Urinary bladder (tissue), 4 donors: ENCODE results near the gene NPIPA1. TPM values are rescaled to one million over a fixed set of nuclear protein-coding genes. Genes with fewer than 3 reads are reported as not detected.
"Not testable (repeated sequence)": the region's sequence is repeated elsewhere in the genome, so short reads cannot be mapped to it uniquely, and the experiment has no call there.

ENCODE experiments used
- DNase-seq: peaks from one replicate; pipeline ENCODE4 v3.0.0-alpha.2; 2015; ENCODE audit errors: extremely low spot score
- H3K27ac ChIP-seq: one replicate; pipeline ENCODE4 v1.5.1; 2013; ENCODE audit warnings: low read depth, mild to moderate bottlenecking, moderate library complexity
- H3K36me3 ChIP-seq: one replicate; pipeline ENCODE4 v1.6.1; 2013; ENCODE audit warnings: mild to moderate bottlenecking, moderate library complexity; ENCODE audit not compliant: insufficient read depth
- H3K4me1 ChIP-seq: one replicate; pipeline ENCODE4 v1.6.1; 2013; ENCODE audit warnings: mild to moderate bottlenecking, moderate library complexity; ENCODE audit not compliant: insufficient read depth
- H3K4me3 ChIP-seq: one replicate; pipeline ENCODE4 v1.5.1; 2013; ENCODE audit warnings: low read depth, low read length
- WGBS: extraction: QIAGEN DNeasy Blood & Tissue Kit; methylation state at CpG from one replicate; pipeline ENCODE4 v1.1.7; 2013; 5-methylcytosine and 5-hydroxymethylcytosine counted together
- polyA plus RNA-seq: library from polyadenylated mRNA; stranded (reverse); fragments of 200-250 nt; gene quantifications from one replicate; pipeline ENCODE4 v1.2.3, GENCODE V29; 2013
- total RNA-seq: library from RNA; depleted of rRNA; stranded (reverse); fragments of >200 nt; gene quantifications from one replicate; pipeline ENCODE4 v1.2.3, GENCODE V29; 2014
- donor health status: healthy with polysubstance abuse.
- donor health status: healthy.

Gene NPIPA1
- total and polyA plus RNA-seq, 2 donors: 101 to 130 TPM

- H3K4me3 ChIP-seq: no peak overlapping the region
- H3K36me3 ChIP-seq: no peaks in the 10 kb centered on the region
- no peaks in the 10 kb centered on the region for H3K4me1 ChIP-seq
- WGBS: 91% methylated on average over 28 of the region's 28 CpGs
- no peak overlapping the region for H3K27ac ChIP-seq
- no peak for DNase-seq
These were observed 20.5 kb downstream of the NPIPA1 start for GRCh38 chr16:14957576-14958322.

DNA sequence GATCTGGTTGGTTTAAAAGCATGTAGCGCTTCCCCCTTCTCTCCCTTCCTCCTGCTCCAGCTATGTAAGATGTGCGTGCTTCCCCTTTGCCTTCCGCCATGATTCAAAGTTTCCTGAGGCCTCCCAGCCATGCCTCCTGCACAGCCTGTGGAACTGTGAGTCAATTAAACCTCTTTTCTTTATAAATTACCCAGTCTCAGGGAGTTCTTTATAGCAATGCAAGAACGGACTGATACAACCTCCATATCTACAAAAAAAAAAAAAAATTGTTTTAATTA is 21.0 kb downstream of the NPIPA1 start:
- no peak overlapping the region for H3K4me3 ChIP-seq
- no peak for DNase-seq
- no peaks in the 10 kb centered on the region for H3K36me3 ChIP-seq
- 90% methylated on average over 4 of the region's 4 CpGs for WGBS
- no peaks in the 10 kb centered on the region for H3K4me1 ChIP-seq
- H3K27ac ChIP-seq: no peak overlapping the region

GRCh38 chr16:14958970-14959369 is 21.7 kb downstream of the NPIPA1 start:
- no peak for DNase-seq
- no peaks in the 10 kb centered on the region for H3K36me3 ChIP-seq
- 84% methylated on average over 7 of the region's 7 CpGs for WGBS
- no peaks in the 10 kb centered on the region for H3K4me1 ChIP-seq
- H3K27ac ChIP-seq: no peak overlapping the region
- no peak overlapping the region for H3K4me3 ChIP-seq

DNA sequence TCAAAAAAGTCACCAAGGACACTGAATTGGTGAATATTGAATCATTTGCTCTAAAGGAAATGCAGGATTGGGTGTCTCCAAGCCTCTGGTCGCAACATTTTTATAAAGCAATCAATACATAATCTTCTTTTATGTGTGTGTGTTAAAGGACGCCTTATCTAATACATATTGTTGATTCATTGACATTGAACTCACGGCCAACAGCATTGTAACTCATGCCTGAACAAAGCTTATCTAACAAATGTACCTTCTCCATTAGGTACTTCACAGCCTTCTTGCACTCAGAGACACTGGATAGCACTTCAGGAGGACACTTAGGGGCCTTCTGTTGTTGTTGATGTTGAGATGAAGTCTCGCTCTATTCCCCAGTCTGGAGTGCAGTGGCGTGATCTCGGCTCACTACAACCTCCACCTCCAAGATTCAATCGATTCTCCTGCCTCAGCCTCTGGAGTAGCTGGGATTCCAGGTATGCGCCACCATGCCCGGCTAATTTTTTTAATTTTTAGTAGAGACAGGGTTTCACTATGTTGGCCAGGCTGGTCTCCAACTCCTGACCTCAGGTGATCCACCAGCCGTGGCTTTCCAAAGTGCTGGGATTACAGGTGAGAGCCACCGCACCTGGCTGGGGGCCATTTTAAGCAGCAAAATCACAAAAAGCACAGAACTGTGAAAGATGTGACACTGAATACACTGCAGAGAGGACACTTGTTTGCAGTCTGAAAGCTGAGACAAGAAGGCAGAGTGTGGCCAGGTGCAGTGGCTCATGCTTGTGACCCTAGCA is 24.4 kb downstream of the NPIPA1 start:
- Histone ChIP-seq H3K27ac (no peak overlapping the region), H3K4me1 (no peaks in the 10 kb centered on the region), H3K4me3 (no peak overlapping the region), H3K36me3 (no peaks in the 10 kb centered on the region)
- 90% methylated on average over 11 of the region's 11 CpGs for WGBS
- DNase-seq: no peak

GRCh38 chr16:14963281-14964173 is 26.3 kb downstream of the NPIPA1 start:
- no peak for DNase-seq
- H3K4me1 ChIP-seq: no peaks in the 10 kb centered on the region
- no peaks in the 10 kb centered on the region for H3K36me3 ChIP-seq
- no peak overlapping the region for H3K27ac ChIP-seq
- no peak overlapping the region for H3K4me3 ChIP-seq
- WGBS: 77% methylated on average over 8 of the region's 8 CpGs

- WGBS: 90% methylated on average over 17 of the region's 17 CpGs
- no peak overlapping the region for H3K27ac ChIP-seq
- no peak for DNase-seq
These were observed 28.1 kb downstream of the NPIPA1 start for GRCh38 chr16:14965328-14965727.

DNA sequence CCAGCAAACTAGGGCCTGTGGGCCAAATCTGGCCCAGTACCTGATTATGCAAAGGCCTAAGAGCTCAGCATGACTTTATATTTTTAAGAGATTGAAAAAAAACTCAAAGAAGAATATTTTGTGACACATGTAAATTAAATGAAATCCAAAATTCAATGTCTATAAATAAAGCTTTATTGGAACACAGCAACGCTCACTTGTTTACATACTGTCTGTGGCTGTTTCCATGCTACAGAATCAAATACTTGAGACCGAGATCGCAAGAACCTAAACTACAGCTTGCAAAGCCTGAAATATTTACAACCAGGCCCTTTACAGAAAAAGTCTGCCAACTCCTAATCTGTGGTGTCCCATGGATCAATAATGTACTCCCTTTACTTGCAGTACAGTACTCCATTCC is 32.6 kb downstream of the NPIPA1 start:
- H3K36me3 ChIP-seq, DNase-seq, H3K4me3 ChIP-seq, H3K27ac ChIP-seq, H3K4me1 ChIP-seq: not testable (repeated sequence)
- WGBS: 93% methylated on average over 3 of the region's 3 CpGs

More at GRCh38 chr16:14965328-14965727, 28.1 kb downstream of the NPIPA1 start:
- H3K4me1 ChIP-seq: no peaks in the 10 kb centered on the region
- H3K4me3 ChIP-seq: no peak overlapping the region
- no peaks in the 10 kb centered on the region for H3K36me3 ChIP-seq

DNA sequence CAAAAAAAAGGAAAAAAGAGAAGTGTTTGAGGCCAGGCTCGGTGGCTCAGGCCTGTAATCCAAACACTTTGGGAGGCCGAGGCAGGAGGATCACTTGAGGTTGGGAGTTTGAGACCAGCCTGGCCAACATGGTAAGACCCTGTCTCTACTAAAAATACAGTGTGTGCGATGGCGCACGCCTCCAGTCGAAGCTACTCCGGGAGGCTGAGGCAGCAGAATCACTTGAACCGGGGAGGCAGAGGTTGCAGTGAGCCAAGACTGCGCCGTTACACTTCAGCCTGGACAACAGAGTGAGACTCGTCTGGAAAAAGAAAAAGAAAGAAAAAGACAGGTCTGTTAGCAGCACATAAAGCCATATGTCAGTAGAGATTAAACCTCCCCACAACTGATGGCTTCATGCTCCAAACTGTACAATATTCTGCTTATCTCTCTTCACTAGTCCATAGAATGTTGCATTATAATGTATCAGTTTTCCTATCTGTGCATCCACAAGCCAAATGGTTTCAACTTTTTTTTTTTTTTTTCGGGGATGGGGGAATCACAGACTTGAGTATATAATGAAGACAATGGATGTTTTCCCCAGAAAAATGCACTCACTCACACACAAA is 34.5 kb downstream of the NPIPA1 start:
- DNase-seq, H3K27ac ChIP-seq, H3K4me1 ChIP-seq, H3K36me3 ChIP-seq, H3K4me3 ChIP-seq: not testable (repeated sequence)
- WGBS: 91% methylated on average over 12 of the region's 12 CpGs

DNA sequence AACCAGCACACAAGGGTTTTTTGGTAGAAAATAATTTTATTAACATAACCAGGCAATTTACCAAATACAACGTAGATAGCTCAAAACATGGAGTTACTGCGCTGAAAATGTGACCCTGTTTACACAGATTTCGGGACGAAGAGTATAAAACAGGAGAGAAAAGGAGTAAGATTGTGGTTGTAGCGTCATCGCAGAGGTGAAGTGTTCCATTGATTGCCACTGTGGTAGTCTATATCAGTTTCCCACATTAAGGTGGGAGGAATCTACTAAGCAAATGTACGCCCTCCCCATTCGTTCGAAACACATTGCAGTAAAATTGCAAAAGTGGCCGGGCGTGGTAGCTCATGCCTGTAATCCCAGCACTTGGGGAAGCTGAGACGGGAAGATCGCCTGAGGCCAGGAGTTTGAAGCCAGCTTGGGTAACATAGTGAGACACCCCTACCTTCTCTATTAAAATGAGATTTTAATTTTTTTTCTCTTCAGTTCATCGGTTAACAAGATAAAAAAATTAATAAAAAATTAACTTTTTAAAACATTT is 36.6 kb downstream of the NPIPA1 start:
- not testable (repeated sequence) for H3K27ac ChIP-seq, H3K4me3 ChIP-seq, DNase-seq, H3K36me3 ChIP-seq, H3K4me1 ChIP-seq
- 53% methylated on average over 14 of the region's 14 CpGs for WGBS

DNA sequence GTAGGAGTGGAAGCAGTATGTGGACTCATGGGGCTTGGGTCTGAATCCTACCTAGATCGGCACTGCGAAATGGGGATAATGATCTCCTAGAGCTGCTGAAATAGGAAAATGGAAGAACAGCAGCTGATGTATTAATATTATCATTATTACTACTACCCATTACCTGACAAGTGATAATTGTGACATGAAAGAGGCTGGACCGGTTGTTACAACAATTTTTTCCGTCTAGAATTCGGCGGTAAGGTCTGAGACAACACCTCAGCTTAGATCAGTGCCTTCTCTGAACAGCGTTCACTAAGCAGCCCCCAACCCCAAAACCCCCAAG is 37.0 kb downstream of the NPIPA1 start:
- 4% methylated on average over 7 of the region's 7 CpGs for WGBS
- peak overlapping the region; percentile 85 for H3K4me3 ChIP-seq
- H3K36me3 ChIP-seq, H3K4me1 ChIP-seq, DNase-seq, H3K27ac ChIP-seq: not testable (repeated sequence)

GRCh38 chr16:14974656-14975417 is 37.6 kb downstream of the NPIPA1 start, which contains the start of gene PDXDC1:
Gene PDXDC1 (plus strand): TSS chr16:14975026. CDS start chr16:14975200, 174 bp downstream.
- Histone ChIP-seq H3K27ac (peak within 1 kb of the TSS; percentile 97), H3K4me3 (peak within 1 kb of the TSS; percentile 85)
- not testable (repeated sequence) for H3K36me3 ChIP-seq, H3K4me1 ChIP-seq
- DNase-seq: peak; percentile 76
- under 1% methylated on average over 74 of the region's 74 CpGs for WGBS

- H3K4me1 ChIP-seq, H3K36me3 ChIP-seq, DNase-seq: not testable (repeated sequence)
- 3% methylated on average over 46 of the region's 47 CpGs for WGBS
- Histone ChIP-seq H3K4me3 (peak overlapping the region; percentile 85), H3K27ac (peak overlapping the region; percentile 97)
These were observed 38.4 kb downstream of the NPIPA1 start for GRCh38 chr16:14975418-14976194.
